Epidermal melanocyte (primary cell): Measurements from ENCODE around the gene FYB2.

Experiments used
- DNase-seq: peaks from one replicate; pipeline ENCODE4 v3.0.0; 2011; ENCODE audit warnings: low spot score; ENCODE audit not compliant: insufficient read length

FYB2 gene

DNA sequence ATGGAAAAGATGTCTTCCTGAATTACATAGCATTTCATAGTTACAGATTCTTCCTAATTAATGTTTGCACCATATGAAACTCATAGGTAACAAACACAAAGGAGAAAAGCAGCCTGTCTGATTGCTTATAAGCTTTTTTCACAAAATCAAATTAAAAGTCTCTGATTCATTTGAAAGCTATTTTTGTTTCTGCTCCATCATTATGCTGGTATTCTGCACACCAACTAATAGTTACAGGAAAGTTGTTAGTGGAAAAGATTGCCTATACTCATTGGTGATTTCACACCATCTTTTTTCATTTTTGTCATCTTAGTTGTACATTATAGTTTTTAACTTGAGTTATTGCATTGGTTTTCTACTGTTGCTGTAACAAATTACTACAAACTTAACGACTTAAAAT lies 104.0 kb downstream of the FYB2 start:
- no peak for DNase-seq

DNA sequence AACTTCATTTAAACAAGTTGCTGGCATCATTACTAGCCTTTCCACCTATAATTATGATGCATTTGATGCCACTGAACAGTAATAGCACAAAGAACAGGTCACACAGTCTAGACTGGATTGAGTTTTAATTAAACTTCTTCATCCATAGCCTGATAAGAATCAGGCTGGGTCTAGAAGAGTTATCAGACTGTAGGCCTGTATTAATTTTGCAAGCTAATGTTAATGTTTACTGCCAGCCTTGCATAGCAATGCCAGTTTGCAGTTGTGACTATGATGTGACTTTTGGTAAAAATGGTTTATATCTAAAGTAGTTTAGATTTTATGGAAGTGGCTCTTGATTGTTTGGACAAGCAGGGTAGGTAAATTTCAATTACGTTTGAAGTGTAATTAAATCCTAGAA lies 106.1 kb downstream of the FYB2 start:
- DNase-seq, result no peak

GRCh38 chr1:56712150-56712549 lies 107.1 kb downstream of the FYB2 start:
- DNase-seq, result no peak

DNA sequence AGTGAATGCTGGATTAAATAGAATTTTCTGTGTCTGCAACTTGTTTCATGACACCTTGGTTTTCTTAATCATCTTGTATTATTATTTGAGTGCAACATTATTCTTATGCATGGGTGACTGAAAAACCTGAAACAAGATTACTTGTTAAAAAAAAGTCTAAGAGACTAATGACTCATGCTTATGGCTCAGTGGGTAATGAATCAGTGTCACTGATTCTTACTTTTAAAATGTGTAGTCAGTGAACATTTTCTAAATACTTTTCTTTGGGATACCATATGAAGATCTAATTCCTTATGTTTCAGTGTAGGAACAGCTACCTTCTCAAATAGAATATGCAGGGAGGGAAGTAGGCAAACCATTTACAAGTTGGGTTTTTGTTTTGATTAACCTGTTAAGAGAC lies 108.6 kb downstream of the FYB2 start:
- DNase-seq, result no peak

- DNase-seq, result no peak
These were observed 109.2 kb downstream of the FYB2 start for GRCh38 chr1:56709995-56710394.

- no peak for DNase-seq
These were observed 109.8 kb downstream of the FYB2 start for GRCh38 chr1:56709269-56709880.

- no peak for DNase-seq
These were observed 111.8 kb downstream of the FYB2 start for GRCh38 chr1:56707379-56707778.

DNA sequence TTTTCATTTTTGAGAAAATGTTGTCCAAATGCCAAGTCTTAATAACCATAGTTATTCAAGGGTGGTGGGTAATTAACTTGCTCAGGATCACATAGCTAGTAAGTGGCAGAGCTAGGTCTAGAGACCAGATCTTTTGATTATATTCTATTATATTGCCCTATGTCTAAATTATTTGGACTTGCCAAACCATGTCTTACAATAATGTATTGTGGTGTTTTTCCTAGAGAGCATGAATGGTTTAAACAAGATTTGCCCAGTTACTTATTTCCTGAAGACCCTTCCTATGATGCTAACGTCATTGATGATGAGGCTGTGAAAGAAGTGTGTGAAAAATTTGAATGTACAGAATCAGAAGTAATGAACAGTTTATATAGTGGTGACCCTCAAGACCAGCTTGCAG lies 115.5 kb downstream of the FYB2 start:
- DNase-seq, result no peak

DNA sequence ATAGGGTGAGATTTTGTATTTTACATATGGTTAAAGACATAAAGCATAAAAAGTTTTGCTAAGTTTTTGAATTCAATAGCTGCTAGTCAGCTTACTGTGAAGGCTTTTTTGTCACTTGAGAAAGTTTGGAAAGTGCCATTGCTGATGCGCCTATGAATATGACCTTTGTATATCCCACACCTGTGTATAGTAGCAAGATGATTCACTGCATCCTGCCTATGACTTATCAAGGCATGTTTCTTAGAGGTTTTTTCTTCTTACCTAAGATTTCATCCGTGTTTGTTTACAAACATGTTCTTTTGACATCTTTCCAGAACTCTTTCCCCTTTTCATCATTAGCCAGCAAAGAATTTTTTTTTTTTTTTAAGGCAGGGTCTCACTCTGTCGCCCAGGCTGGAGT lies 122.5 kb downstream of the FYB2 start:
- no peak for DNase-seq

DNA sequence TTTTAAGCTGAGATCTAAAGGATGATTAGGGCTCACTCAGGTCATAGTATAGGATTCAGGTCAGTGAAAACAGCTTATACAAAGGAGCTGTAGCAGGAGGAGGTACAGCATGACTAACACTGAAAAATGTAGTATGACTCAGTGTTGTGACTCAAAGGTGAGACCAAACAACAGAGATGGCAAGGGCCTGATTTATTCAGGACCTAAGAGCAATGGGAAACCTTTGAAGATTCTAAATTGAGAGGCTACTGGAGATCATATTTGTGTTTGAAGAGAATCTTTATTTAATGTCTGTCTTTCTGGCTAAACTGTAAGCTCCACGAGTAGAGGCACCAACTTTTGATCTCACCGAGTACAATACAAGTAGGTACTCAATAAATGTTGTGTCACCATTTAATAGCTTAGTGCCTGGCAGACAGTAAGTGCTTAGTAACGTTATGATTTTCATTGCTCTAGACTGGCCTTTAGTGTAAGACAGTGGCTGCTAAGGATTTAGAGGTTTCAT lies 130.6 kb downstream of the FYB2 start:
- peak; percentile 23 for DNase-seq

DNA sequence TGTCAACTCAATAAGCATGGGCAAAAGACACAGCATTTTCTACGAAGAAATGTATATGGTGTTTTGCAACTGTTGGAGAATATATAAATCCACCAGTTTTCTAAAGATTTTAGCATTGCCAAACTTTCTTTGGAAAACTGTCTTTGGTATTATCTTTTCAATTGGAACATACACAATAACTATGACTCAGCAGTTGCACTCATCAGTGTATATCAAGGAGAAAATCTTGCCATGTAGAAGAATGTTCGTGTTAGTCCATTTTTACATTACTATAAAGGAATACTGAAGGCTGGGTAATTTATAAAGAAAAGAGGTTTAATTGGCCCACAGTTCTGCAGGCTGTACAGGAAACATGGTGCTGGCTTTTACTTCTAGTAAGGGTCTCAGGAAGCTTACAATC lies 133.0 kb downstream of the FYB2 start:
- no peak for DNase-seq

DNA sequence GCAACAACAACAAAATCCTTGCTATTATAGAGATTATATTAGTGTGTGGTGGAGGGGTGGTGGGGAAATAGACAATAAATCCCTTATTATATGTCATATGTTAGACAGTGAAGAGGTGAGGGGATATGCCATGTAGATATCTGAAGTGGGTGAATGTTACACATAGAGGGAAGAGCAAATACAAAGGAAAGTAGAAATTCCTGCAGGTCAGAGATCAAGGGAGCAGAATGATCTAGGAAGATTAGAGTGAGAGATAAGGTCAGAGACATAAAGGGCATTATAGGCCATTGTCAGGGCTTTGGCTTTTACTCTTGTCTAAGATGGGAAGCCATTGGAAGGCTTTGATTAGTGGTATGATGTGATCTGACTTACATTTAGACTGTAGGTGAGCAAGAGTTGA lies 135.6 kb downstream of the FYB2 start:
- no peak for DNase-seq

GRCh38 chr1:56676571-56677035 lies 142.6 kb downstream of the FYB2 start:
- no peak for DNase-seq

GRCh38 chr1:56675763-56676162 lies 143.4 kb downstream of the FYB2 start:
- DNase-seq, result no peak

DNA sequence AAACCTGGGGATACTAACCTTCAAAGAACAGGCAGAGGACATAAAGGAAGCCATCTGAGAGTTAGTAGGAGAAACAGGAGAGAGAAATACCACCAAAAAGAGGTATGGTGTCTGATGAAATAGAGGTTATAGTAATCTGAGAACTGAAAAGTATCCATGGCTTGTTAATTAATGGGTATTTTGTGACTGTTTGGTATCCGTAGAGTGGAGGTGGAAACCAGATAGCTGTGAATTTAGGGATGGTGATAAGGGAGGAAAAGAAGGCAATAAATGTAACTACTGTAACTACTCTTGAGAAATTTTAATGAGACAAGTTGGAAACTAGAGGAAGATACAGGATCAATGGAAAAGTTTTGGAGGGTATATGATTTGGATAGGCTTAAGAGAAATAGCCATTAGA lies 146.6 kb downstream of the FYB2 start:
- no peak for DNase-seq

- no peak for DNase-seq
These were observed 147.7 kb downstream of the FYB2 start for GRCh38 chr1:56671542-56671941.

- DNase-seq, result no peak
These were observed 148.1 kb downstream of the FYB2 start for GRCh38 chr1:56671085-56671484.

GRCh38 chr1:56670350-56670749 lies 148.9 kb downstream of the FYB2 start:
- DNase-seq, result no peak
